IMR-90 (cell line): Measurements from ENCODE around the gene SHROOM3. TPM values are rescaled to one million over a fixed set of nuclear protein-coding genes. Genes with fewer than 3 reads are reported as not detected.

ENCODE experiments used
- ATAC-seq: fragments of 200-7000 bp; cut with Tn5 transposase; 2 replicates; pipeline ENCODE4 v1.9.1; 2020; ENCODE audit warnings: low read depth, mild to moderate bottlenecking, moderate library complexity
- BruUV-seq: library from RNA; stranded (reverse); fragments of 400-500 nt; replicated peaks from 2 replicates; lab custom pipeline; 2021; lab: Mats Ljungman, UMichigan
- CTCF ChIA-PET: fragments of 300-600 bp; formaldehyde crosslinking; extraction: SDS; loops from one replicate; lab custom pipeline; 2021; ENCODE audit warnings: antibody characterized with exemption; lab: Yijun Ruan, JAX
- POLR2A ChIA-PET: fragments of 300-600 bp; sonication (Branson Sonifier 250); formaldehyde crosslinking; loops from one replicate; lab custom pipeline; 2022; ENCODE audit warnings: antibody characterized with exemption; ENCODE audit not compliant: unreplicated experiment; lab: Charles Lee
- DNase-seq: peaks from one replicate; pipeline ENCODE4 v3.0.0; 2013
- H2AFZ ChIP-seq: replicated peaks from 2 replicates; pipeline ENCODE3; 2013; ENCODE audit warnings: low read length, mild to moderate bottlenecking; ENCODE audit not compliant: poor library complexity
- H2AK5ac ChIP-seq: 2 replicates; pipeline ENCODE4 v1.6.1; 2013; ENCODE audit warnings: low read depth, low read length, inconsistent platforms
- H2AK9ac ChIP-seq: replicated peaks from 2 replicates; pipeline ENCODE3; 2013; ENCODE audit warnings: mild to moderate bottlenecking, low read depth, low read length, moderate library complexity; ENCODE audit not compliant: poor library complexity
- H2BK120ac ChIP-seq: 2 replicates; pipeline ENCODE4 v1.6.1; 2013; ENCODE audit warnings: low read depth, low read length, inconsistent platforms
- H2BK15ac ChIP-seq: 3 replicates; pipeline ENCODE4 v1.6.1; 2013; ENCODE audit warnings: low read depth, low read length, inconsistent platforms
- H2BK20ac ChIP-seq: 2 replicates; pipeline ENCODE4 v1.6.1; 2013; ENCODE audit warnings: low read depth, mild to moderate bottlenecking, inconsistent platforms, low read length, moderate library complexity
- H2BK5ac ChIP-seq: 2 replicates; pipeline ENCODE4 v1.6.1; 2013; ENCODE audit warnings: mild to moderate bottlenecking, low read depth, low read length, inconsistent platforms; ENCODE audit not compliant: poor library complexity, severe bottlenecking
- H3K14ac ChIP-seq: replicated peaks from 2 replicates; pipeline ENCODE4 v1.6.1; 2013; ENCODE audit warnings: low read depth, low read length, inconsistent platforms
- H3K18ac ChIP-seq: 2 replicates; pipeline ENCODE4 v1.6.1; 2013; ENCODE audit warnings: low read depth, low read length, control low read depth
- H3K23ac ChIP-seq: 2 replicates; pipeline ENCODE4 v1.6.1; 2013; ENCODE audit warnings: low read depth, low read length, inconsistent platforms
- H3K27ac ChIP-seq: 2 replicates; pipeline ENCODE4 v1.5.1; 2013; ENCODE audit warnings: mild to moderate bottlenecking, control low read depth, low read length; ENCODE audit not compliant: insufficient read depth
- H3K27me3 ChIP-seq: 2 replicates; pipeline ENCODE4 v1.6.1; 2013; ENCODE audit warnings: low read length; ENCODE audit not compliant: control insufficient read depth, insufficient read depth
- H3K36me3 ChIP-seq: 2 replicates; pipeline ENCODE4 v1.6.1; 2013; ENCODE audit warnings: low read length, mixed read lengths; ENCODE audit not compliant: control insufficient read depth, insufficient read depth
- H3K4ac ChIP-seq: 2 replicates; pipeline ENCODE4 v1.6.1; 2013; ENCODE audit warnings: low read depth, low read length, inconsistent platforms
- H3K4me1 ChIP-seq: 2 replicates; pipeline ENCODE4 v1.6.1; 2013; ENCODE audit warnings: low read length, mixed read lengths; ENCODE audit not compliant: control insufficient read depth, insufficient read depth
- H3K4me2 ChIP-seq: 2 replicates; pipeline ENCODE4 v1.6.1; 2013; ENCODE audit warnings: low read depth, mild to moderate bottlenecking, control low read depth, low read length, moderate library complexity
- H3K4me3 ChIP-seq: 2 replicates; pipeline ENCODE4 v1.5.1; 2013; ENCODE audit warnings: low read depth, mild to moderate bottlenecking, control low read depth, low read length, moderate library complexity; ENCODE audit not compliant: insufficient read depth
- H3K56ac ChIP-seq: 2 replicates; pipeline ENCODE4 v1.6.1; 2013; ENCODE audit warnings: low read length, inconsistent platforms; ENCODE audit not compliant: insufficient read depth; ENCODE audit errors: extremely low read depth
- H3K79me1 ChIP-seq, 2 experiments: 2 replicates each; pipeline ENCODE4 v1.6.1; 2013; ENCODE audit warnings: low read length in 2 of 2, inconsistent platforms in 1 of 2, low read depth in 1 of 2
- H3K9ac ChIP-seq: 2 replicates; pipeline ENCODE4 v1.6.1; 2013; ENCODE audit warnings: low read depth, low read length, control low read depth
- H3K9me1 ChIP-seq: 2 replicates; pipeline ENCODE4 v1.6.1; 2013; ENCODE audit warnings: low read length, inconsistent platforms; ENCODE audit not compliant: insufficient read depth
- H3K9me3 ChIP-seq: 2 replicates; pipeline ENCODE4 v1.6.1; 2013; ENCODE audit warnings: low read length; ENCODE audit not compliant: control insufficient read depth, insufficient read depth
- H4K20me1 ChIP-seq: 2 replicates; pipeline ENCODE4 v1.6.1; 2013; ENCODE audit warnings: low read length, inconsistent platforms; ENCODE audit not compliant: insufficient read depth
- H4K5ac ChIP-seq: 2 replicates; pipeline ENCODE4 v1.6.1; 2013; ENCODE audit warnings: mild to moderate bottlenecking, low read depth, low read length, control low read depth
- H4K8ac ChIP-seq, 2 experiments: 2 replicates each; pipeline ENCODE4 v1.6.1; 2013; ENCODE audit warnings: low read depth in 2 of 2, low read length in 2 of 2, control low read depth in 1 of 2, inconsistent platforms in 1 of 2
- H4K91ac ChIP-seq: 2 replicates; pipeline ENCODE4 v1.6.1; 2013; ENCODE audit warnings: low read depth, low read length, inconsistent platforms; ENCODE audit not compliant: insufficient read depth
- BHLHE40 ChIP-seq: fragments of 150-350 bp; IDR thresholded peaks from 2 replicates; pipeline ENCODE4 v1.6.1; 2016; ENCODE audit warnings: mild to moderate bottlenecking, low read depth, low read length
- CEBPB ChIP-seq: IDR thresholded peaks from 2 replicates; pipeline ENCODE4 v1.6.1; 2012; ENCODE audit warnings: low read depth, low read length, improper control_type of control experiment
- CHD1 ChIP-seq: IDR thresholded peaks from 2 replicates; pipeline ENCODE4 v1.6.1; 2012; ENCODE audit warnings: low read depth, low read length, improper control_type of control experiment
- FOS ChIP-seq: fragments of 150-350 bp; IDR thresholded peaks from 2 replicates; pipeline ENCODE4 v1.6.1; 2016; ENCODE audit warnings: low read depth, low read length
- MAFK ChIP-seq: IDR thresholded peaks from 2 replicates; pipeline ENCODE4 v1.6.1; 2012; ENCODE audit warnings: low read depth, low read length, improper control_type of control experiment
- MAZ ChIP-seq: IDR thresholded peaks from 2 replicates; pipeline ENCODE4 v1.6.1; 2012; ENCODE audit warnings: low read depth, mild to moderate bottlenecking, low read length, improper control_type of control experiment, moderate library complexity, borderline replicate concordance
- NFE2L2 ChIP-seq: fragments of 150-350 bp; IDR thresholded peaks from 2 replicates; pipeline ENCODE4 v1.6.1; 2016; ENCODE audit warnings: low read depth, mild to moderate bottlenecking, low read length
- POLR2A ChIP-seq: IDR thresholded peaks from 2 replicates; pipeline ENCODE4 v1.6.1; 2012; ENCODE audit warnings: mild to moderate bottlenecking, low read depth, low read length
- RAD21 ChIP-seq: IDR thresholded peaks from 2 replicates; pipeline ENCODE4 v1.6.1; 2012; ENCODE audit warnings: low read length, improper control_type of control experiment
- SMC3 ChIP-seq: fragments of 150-350 bp; IDR thresholded peaks from 2 replicates; pipeline ENCODE4 v1.6.1; 2016; ENCODE audit warnings: low read depth, mild to moderate bottlenecking, antibody characterized with exemption, low read length, moderate library complexity
- WGBS, 2 experiments: methylation state at CpG; one replicate each; pipeline versions ENCODE4 v1.1.5 to v1.1.7; 2013; ENCODE audit warnings: missing lambda C conversion rate in 2 of 2; ENCODE audit not compliant: insufficient read length in 1 of 2; ENCODE audit errors: extremely low coverage in 2 of 2; 5-methylcytosine and 5-hydroxymethylcytosine counted together
- dilution Hi-C: fragments of 300-500 bp; cut with HindIII; formaldehyde crosslinking; loops from one replicate; pipeline ENCODE4 v1.14.3; 2018; ENCODE audit warnings: low sequenced_read_pairs; ENCODE audit not compliant: unreplicated experiment
- in situ Hi-C: fragments of 300-500 bp; cut with MboI; formaldehyde crosslinking; loops from 3 replicates; pipeline ENCODE4 v1.14.3; 2019; ENCODE audit warnings: low sequenced_read_pairs, inconsistent platforms, mixed read lengths
- intact Hi-C: fragments of 100-400 bp; cut with micrococcal nuclease; formaldehyde crosslinking; loops from 2 replicates; pipeline ENCODE4 v1.10.0; 2022
- polyA plus RNA-seq, 3 experiments: library from polyadenylated mRNA; depleted of rRNA; stranded (reverse); fragments of >200 nt; gene quantifications; 2 replicates each; pipeline ENCODE4 v1.2.3, GENCODE V29; 2012; ENCODE audit warnings: low replicate concordance in 1 of 3
- total RNA-seq: library from RNA; depleted of rRNA; stranded (reverse); fragments of >200 nt; gene quantifications from 2 replicates; pipeline ENCODE4 v1.2.3, GENCODE V29; 2012
- TF ChIP-seq, protein P1 (sequence below): fragments of 150-350 bp; IDR thresholded peaks from 2 replicates; pipeline ENCODE4 v1.6.1; 2017; ENCODE audit warnings: mild to moderate bottlenecking, antibody characterized with exemption, low read length, low read depth
- TF ChIP-seq, protein P2 (sequence below): fragments of 150-350 bp; IDR thresholded peaks from 2 replicates; pipeline ENCODE4 v1.6.1; 2016; ENCODE audit warnings: low read depth, mild to moderate bottlenecking, low read length, moderate library complexity, borderline replicate concordance
- TF ChIP-seq, protein P3 (sequence below): conservative IDR thresholded peaks from 2 replicates; pipeline ENCODE4 v1.5.1; 2012; ENCODE audit warnings: mild to moderate bottlenecking, low read depth, low read length, improper control_type of control experiment

SHROOM3 gene
- total and polyA plus RNA-seq, 2 of the 4 experiments (the other 2 are of a cell fraction), result 10.8 to 19.5 TPM

DNA sequence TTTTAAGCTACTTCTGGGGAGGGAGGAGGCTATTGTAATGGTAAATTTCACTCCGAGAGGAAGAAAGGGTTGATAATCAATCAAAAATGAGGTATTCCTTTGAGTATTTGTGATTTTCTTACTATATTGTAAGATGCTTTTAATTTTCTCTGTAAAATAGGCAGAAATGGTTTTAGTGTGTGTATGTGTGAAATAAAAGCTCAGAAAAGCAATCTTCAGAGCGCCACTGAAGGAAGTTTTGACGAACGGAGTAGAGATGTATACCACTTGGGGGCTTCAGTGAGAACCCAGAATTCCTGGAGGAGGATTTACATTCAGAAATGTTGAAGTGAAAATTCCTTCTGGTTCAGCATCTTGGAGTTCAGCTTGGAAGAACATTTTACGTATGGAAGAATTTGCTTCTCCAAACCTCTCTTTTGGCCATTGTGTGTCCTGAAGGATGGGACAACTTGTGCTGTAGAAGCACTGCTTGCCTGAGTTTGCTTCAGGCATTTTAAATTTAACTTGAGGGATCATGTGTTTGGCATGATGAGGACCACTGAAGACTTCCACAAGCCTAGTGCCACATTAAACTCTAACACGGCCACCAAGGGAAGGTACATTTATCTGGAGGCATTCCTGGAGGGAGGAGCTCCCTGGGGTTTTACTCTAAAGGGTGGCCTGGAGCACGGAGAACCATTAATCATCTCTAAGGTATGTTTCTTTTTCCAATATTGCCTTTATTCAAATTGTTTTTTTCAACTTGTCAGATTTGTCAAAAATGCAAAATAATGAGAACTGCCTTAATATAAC lies 695 bp downstream of the SHROOM3 start:
- no peak overlapping the region for H3K9ac ChIP-seq
- H3K27me3 ChIP-seq, result peaks cover 35% of the 10 kb centered on the region
- no peak overlapping the region for H2BK15ac ChIP-seq
- no peaks in the 10 kb centered on the region for H3K9me1 ChIP-seq
- H4K91ac ChIP-seq, result no peak overlapping the region
- no peak overlapping the region for H3K56ac ChIP-seq
- DNase-seq (no peak), ATAC-seq (no peak; the same call in 1 of the 2 replicates)
- TF ChIP-seq SMC3 (no peak), FOS (no peak), MAFK (no peak), CHD1 (no peak), CEBPB (no peak), RAD21 (no peak), MAZ (no peak), NFE2L2 (no peak), BHLHE40 (no peak), POLR2A (no peak)
- TF ChIP-seq, protein P1, sequence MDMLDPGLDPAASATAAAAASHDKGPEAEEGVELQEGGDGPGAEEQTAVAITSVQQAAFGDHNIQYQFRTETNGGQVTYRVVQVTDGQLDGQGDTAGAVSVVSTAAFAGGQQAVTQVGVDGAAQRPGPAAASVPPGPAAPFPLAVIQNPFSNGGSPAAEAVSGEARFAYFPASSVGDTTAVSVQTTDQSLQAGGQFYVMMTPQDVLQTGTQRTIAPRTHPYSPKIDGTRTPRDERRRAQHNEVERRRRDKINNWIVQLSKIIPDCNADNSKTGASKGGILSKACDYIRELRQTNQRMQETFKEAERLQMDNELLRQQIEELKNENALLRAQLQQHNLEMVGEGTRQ, result no peak
- TF ChIP-seq, protein P2, sequence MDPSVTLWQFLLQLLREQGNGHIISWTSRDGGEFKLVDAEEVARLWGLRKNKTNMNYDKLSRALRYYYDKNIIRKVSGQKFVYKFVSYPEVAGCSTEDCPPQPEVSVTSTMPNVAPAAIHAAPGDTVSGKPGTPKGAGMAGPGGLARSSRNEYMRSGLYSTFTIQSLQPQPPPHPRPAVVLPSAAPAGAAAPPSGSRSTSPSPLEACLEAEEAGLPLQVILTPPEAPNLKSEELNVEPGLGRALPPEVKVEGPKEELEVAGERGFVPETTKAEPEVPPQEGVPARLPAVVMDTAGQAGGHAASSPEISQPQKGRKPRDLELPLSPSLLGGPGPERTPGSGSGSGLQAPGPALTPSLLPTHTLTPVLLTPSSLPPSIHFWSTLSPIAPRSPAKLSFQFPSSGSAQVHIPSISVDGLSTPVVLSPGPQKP, result no peak
- TF ChIP-seq, protein P3, sequence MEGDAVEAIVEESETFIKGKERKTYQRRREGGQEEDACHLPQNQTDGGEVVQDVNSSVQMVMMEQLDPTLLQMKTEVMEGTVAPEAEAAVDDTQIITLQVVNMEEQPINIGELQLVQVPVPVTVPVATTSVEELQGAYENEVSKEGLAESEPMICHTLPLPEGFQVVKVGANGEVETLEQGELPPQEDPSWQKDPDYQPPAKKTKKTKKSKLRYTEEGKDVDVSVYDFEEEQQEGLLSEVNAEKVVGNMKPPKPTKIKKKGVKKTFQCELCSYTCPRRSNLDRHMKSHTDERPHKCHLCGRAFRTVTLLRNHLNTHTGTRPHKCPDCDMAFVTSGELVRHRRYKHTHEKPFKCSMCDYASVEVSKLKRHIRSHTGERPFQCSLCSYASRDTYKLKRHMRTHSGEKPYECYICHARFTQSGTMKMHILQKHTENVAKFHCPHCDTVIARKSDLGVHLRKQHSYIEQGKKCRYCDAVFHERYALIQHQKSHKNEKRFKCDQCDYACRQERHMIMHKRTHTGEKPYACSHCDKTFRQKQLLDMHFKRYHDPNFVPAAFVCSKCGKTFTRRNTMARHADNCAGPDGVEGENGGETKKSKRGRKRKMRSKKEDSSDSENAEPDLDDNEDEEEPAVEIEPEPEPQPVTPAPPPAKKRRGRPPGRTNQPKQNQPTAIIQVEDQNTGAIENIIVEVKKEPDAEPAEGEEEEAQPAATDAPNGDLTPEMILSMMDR, result no peak
- no peak overlapping the region for H3K18ac ChIP-seq
- H2BK5ac ChIP-seq, result no peak overlapping the region
- peak overlapping the region; percentile 54; the same call in 1 of the 2 replicates for H3K4me2 ChIP-seq
- no peak overlapping the region for H2AK5ac ChIP-seq
- no peaks in the 10 kb centered on the region for H3K4me1 ChIP-seq
- no peak overlapping the region for H3K23ac ChIP-seq
- no peak overlapping the region for H3K4me3 ChIP-seq
- intact Hi-C loops, result loop anchor here (10.0 kb wide), 1 partner anchor 609 kb away; no protein-coding TSS in a partner anchor
- no peaks in the 10 kb centered on the region for H3K79me1 ChIP-seq
- H4K20me1 ChIP-seq, result no peaks in the 10 kb centered on the region
- no peak overlapping the region for H2AK9ac ChIP-seq
- no peak overlapping the region for H3K14ac ChIP-seq
- 40% methylated on average over 3 of the region's 7 CpGs; no CpG with 5 or more reads in 1 of the 2 experiments for WGBS, 2 experiments
- in situ Hi-C loops, result loop anchor here (10.0 to 25.0 kb wide), 2 partner anchors 609 to 777 kb away; no protein-coding TSS in a partner anchor
- ChIA-PET CTCF (interaction anchor here (1.3 kb wide), 1 partner anchor 768 kb away, joined by 4 read pairs; no protein-coding TSS in a partner anchor), POLR2A (no interaction called here)
- no peak overlapping the region for H3K4ac ChIP-seq
- H2BK120ac ChIP-seq, result no peak overlapping the region
- no peak overlapping the region for H2AFZ ChIP-seq
- H3K27ac ChIP-seq, result no peak overlapping the region
- dilution Hi-C loops, result no loop called here
- H4K8ac ChIP-seq, result no peak overlapping the region
- H2BK20ac ChIP-seq, result no peak overlapping the region
- no peak overlapping the region for H4K5ac ChIP-seq
- H3K36me3 ChIP-seq, result no peaks in the 10 kb centered on the region
- BruUV-seq, result no TSS peak
- H3K9me3 ChIP-seq, result peaks cover 4% of the 10 kb centered on the region
